ENCODE results near the gene TSC22D4. TPM values are rescaled to one million over a fixed set of nuclear protein-coding genes. Genes with fewer than 3 reads are reported as not detected.
A peak's percentile ranks its signal among the peaks of the same experiment; 100 is the strongest.

Gene TSC22D4
- polyA plus RNA-seq, 3 donors, result 23.8 to 91.5 (median 26.3) TPM

DNA sequence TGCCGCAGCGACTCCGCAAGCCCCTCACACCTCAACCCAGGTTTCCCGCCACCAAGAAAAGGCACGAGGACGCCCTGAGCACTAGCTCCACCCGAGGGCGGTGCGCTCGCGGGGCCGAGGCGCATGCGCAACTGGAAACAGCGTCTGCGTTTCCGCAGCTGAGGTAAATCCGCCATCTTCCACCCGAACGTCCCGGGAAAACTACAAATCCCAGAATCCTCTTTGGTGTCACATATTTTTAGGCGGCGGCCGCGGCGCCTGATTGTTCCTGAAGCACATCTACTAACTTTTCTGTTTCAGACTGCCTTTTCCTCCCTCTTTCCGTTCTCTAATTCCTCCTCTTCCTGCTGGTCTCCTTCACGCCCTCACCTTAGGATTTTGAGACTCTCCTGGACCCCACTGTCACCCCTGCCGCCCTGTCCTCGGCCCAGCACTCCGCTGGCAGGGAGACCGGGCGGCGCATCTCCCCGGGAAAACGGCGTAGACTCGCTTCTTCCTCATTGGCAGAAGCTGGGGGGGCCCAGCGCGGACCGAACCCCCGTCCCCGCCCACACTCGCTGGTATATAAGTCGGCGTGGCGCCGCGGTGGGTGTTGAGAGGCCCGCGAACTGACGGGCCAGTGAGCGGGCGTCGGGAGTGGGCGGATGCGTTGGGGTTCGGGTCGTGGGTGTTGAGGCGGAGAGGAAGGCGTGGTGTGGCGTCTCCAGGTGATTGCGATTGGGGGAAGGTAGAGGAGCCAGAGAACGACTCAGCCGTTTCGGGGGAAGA lies 50.6 kb downstream of the TSC22D4 start, which contains the start of gene ZCWPW1:
TSS of gene ZCWPW1 (minus strand) at position 505 of the 768 bp plus-strand sequence. CDS start 8,054 bp downstream, outside the sequence.
- peak within 1 kb of the TSS; percentile 77 to 93 (median 80) for H3K4me3 ChIP-seq (replicated peaks in 1 of 3; ENCODE audit: low read depth in 2 of 3, low read length in 3 of 3)
- no peaks in the 10 kb centered on the region for H3K27me3 ChIP-seq (ENCODE audit: control insufficient read depth in 2 of 2, insufficient read depth in 2 of 2, low read length in 2 of 2)
- under 1% methylated on average over 59 of the region's 66 CpGs for WGBS (ENCODE audit: insufficient coverage)
- TF ChIP-seq, protein P1, sequence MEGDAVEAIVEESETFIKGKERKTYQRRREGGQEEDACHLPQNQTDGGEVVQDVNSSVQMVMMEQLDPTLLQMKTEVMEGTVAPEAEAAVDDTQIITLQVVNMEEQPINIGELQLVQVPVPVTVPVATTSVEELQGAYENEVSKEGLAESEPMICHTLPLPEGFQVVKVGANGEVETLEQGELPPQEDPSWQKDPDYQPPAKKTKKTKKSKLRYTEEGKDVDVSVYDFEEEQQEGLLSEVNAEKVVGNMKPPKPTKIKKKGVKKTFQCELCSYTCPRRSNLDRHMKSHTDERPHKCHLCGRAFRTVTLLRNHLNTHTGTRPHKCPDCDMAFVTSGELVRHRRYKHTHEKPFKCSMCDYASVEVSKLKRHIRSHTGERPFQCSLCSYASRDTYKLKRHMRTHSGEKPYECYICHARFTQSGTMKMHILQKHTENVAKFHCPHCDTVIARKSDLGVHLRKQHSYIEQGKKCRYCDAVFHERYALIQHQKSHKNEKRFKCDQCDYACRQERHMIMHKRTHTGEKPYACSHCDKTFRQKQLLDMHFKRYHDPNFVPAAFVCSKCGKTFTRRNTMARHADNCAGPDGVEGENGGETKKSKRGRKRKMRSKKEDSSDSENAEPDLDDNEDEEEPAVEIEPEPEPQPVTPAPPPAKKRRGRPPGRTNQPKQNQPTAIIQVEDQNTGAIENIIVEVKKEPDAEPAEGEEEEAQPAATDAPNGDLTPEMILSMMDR (IDR thresholded peaks at IDR 0.05), result no peak
- H3K27ac ChIP-seq (ENCODE audit: low read depth in 1 of 2, low read length in 2 of 2), result peak within 1 kb of the TSS; percentile 99 to 100
- peaks cover 0 to 2% (median 0%) of the 10 kb centered on the region in 7 donors for H3K9me3 Mint-ChIP-seq
- intact Hi-C loops (cut with micrococcal nuclease), result loop anchor here in 1 of 2 donors (2.0 kb wide), 1 partner anchor 16 kb away; no protein-coding TSS in a partner anchor
- H3K79me2 ChIP-seq (ENCODE audit: insufficient read depth, low read length), result peaks cover 39% of the 10 kb centered on the region
- peak within 1 kb of the TSS; percentile 48 for H2AFZ ChIP-seq (ENCODE audit: insufficient read depth, low read depth, low read length, poor library complexity, severe bottlenecking)
- H3K4me1 ChIP-seq (ENCODE audit: control insufficient read depth in 1 of 2, insufficient read depth in 2 of 2, low read length in 2 of 2), result peaks cover 23 to 31% of the 10 kb centered on the region in 2 donors
- peak within 1 kb of the TSS; percentile 99 to 100 (median 100) for H3K27ac Mint-ChIP-seq
- peak within 1 kb of the TSS; percentile 96 to 99 for H3K4me3 Mint-ChIP-seq
- peak within 1 kb of the TSS; percentile 86 for H3K4me2 ChIP-seq (replicated peaks; ENCODE audit: extremely low read depth, low read length, poor library complexity, severe bottlenecking)
- peak within 1 kb of the TSS; percentile 87 for H3K9ac ChIP-seq (ENCODE audit: insufficient read depth, low read length, poor library complexity, severe bottlenecking)
- H3K36me3 ChIP-seq (replicated peaks in 1 of 2; ENCODE audit: control insufficient read depth in 1 of 2, insufficient read depth in 2 of 2, low read length in 2 of 2), result peaks cover 12% of the 10 kb centered on the region in 2 donors
- peaks cover 29% of the 10 kb centered on the region for H3K4me1 Mint-ChIP-seq
- peak; percentile 91 to 97 (median 95) for DNase-seq
- no peaks in the 10 kb centered on the region for H3K9me3 ChIP-seq (replicated peaks in 1 of 2; ENCODE audit: control insufficient read depth in 1 of 2, insufficient read depth in 1 of 2, low read length in 2 of 2)
- H3K36me3 Mint-ChIP-seq, result peaks cover 22 to 29% of the 10 kb centered on the region in 2 donors
- H4K20me1 ChIP-seq (ENCODE audit: insufficient read depth, low read length), result peaks cover 6% of the 10 kb centered on the region
- H3K27me3 Mint-ChIP-seq (ENCODE audit: low read depth in 3 of 3), result peaks cover 1 to 6% (median 1%) of the 10 kb centered on the region in 3 donors

DNA sequence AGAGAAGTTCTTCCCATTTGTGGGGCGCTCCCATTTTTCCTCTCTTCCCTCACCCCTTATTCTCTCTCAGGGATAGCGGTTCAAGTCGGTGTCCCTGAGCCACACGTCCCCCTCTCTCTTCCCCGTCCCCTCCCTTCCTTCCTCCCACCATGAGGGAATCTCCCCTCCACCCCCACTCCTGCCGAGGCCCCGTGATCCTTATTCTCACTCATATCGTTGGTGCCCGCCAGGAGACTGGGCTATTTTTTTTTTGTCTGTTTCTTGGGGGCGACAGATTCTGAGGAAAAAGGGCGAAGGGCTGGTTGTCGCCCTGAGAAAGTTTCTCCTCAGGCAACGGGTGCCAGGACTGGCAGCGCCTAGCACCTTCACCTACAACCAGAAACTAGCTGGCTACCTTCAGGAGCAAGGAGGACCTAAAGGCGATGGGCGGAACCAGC lies 51.2 kb downstream of the TSC22D4 start:
- Histone ChIP-seq H3K27ac (ENCODE audit: low read depth in 1 of 2, low read length in 2 of 2) (peak overlapping the region; percentile 33 to 100), H3K36me3 (replicated peaks in 1 of 2; ENCODE audit: control insufficient read depth in 1 of 2, insufficient read depth in 2 of 2, low read length in 2 of 2) (peaks cover 8 to 12% of the 10 kb centered on the region in 2 donors), H3K4me3 (replicated peaks in 1 of 3; ENCODE audit: low read depth in 2 of 3, low read length in 3 of 3) (peak overlapping the region in 2 of 3 experiments; percentile 77 to 93), H3K9me3 (replicated peaks in 1 of 2; ENCODE audit: control insufficient read depth in 1 of 2, insufficient read depth in 1 of 2, low read length in 2 of 2) (no peaks in the 10 kb centered on the region), H3K4me1 (ENCODE audit: control insufficient read depth in 1 of 2, insufficient read depth in 2 of 2, low read length in 2 of 2) (peaks cover 23 to 31% of the 10 kb centered on the region in 2 donors), H3K4me2 (replicated peaks; ENCODE audit: extremely low read depth, low read length, poor library complexity, severe bottlenecking) (peak overlapping the region; percentile 86), H3K79me2 (ENCODE audit: insufficient read depth, low read length) (peaks cover 33% of the 10 kb centered on the region), H2AFZ (ENCODE audit: insufficient read depth, low read depth, low read length, poor library complexity, severe bottlenecking) (peak overlapping the region; percentile 48), H3K9ac (ENCODE audit: insufficient read depth, low read length, poor library complexity, severe bottlenecking) (no peak overlapping the region), H4K20me1 (ENCODE audit: insufficient read depth, low read length) (peaks cover 6% of the 10 kb centered on the region), H3K27me3 (ENCODE audit: control insufficient read depth in 2 of 2, insufficient read depth in 2 of 2, low read length in 2 of 2) (no peaks in the 10 kb centered on the region)
- WGBS (ENCODE audit: insufficient coverage), result 44% methylated on average over 8 of the region's 16 CpGs
- Mint-ChIP-seq H3K27me3 (ENCODE audit: low read depth in 3 of 3) (peaks cover 1 to 6% (median 1%) of the 10 kb centered on the region in 3 donors), H3K27ac (peak overlapping the region; percentile 99 to 100 (median 100)), H3K4me3 (peak overlapping the region in 1 of 2 donors; percentile 96), H3K4me1 (peaks cover 28% of the 10 kb centered on the region), H3K36me3 (peaks cover 21 to 28% of the 10 kb centered on the region in 2 donors), H3K9me3 (peaks cover 0 to 2% (median 0%) of the 10 kb centered on the region in 7 donors)
- intact Hi-C loops (cut with micrococcal nuclease), result loop anchor here in 1 of 2 donors (2.0 kb wide), 1 partner anchor 17 kb away; no protein-coding TSS in a partner anchor
- TF ChIP-seq, protein P1 (IDR thresholded peaks at IDR 0.05), result no peak
- no peak for DNase-seq

All from CD14-positive monocyte (primary cell).